GM21423 (cell line): ENCODE measurements around the gene PFN1.
A peak's percentile ranks its signal among the peaks of the same experiment; 100 is the strongest.

Experiments used
- ATAC-seq: cut with Tn5 transposase; IDR thresholded peaks from one replicate; pipeline ENCODE4 v1.9.1; 2021; ENCODE audit warnings: mild to moderate bottlenecking, moderate library complexity; ENCODE audit not compliant: unreplicated experiment

The PFN1 gene

GRCh38 chr17:4968486-4969046, 20.2 kb upstream of the PFN1 start:
- no peak for ATAC-seq

GRCh38 chr17:4967539-4968485, 19.5 kb upstream of the PFN1 start, which contains the start of gene SPAG7:
Gene SPAG7, minus strand, starts transcription at chr17:4967817. Its CDS starts 13 bp downstream, at chr17:4967804.
- ATAC-seq: peak; percentile 64

GRCh38 chr17:4966844-4967538, 18.7 kb upstream of the PFN1 start:
- ATAC-seq: peak; percentile 78

- no peak for ATAC-seq
These were observed 17.1 kb upstream of the PFN1 start for GRCh38 chr17:4965311-4965986.

- ATAC-seq: no peak
These were observed 12.1 kb upstream of the PFN1 start for GRCh38 chr17:4960279-4960922.

- ATAC-seq: no peak
These were observed 11.1 kb upstream of the PFN1 start for GRCh38 chr17:4959261-4959965.

- ATAC-seq: no peak
These were observed 9.8 kb upstream of the PFN1 start for GRCh38 chr17:4958102-4958501.

GRCh38 chr17:4956493-4957061, 8.2 kb upstream of the PFN1 start:
- no peak for ATAC-seq

GRCh38 chr17:4955091-4955490, 6.8 kb upstream of the PFN1 start:
- no peak for ATAC-seq

- no peak for ATAC-seq
These were observed 5.2 kb upstream of the PFN1 start for GRCh38 chr17:4953451-4953961.

- ATAC-seq: no peak
These were observed 3.2 kb upstream of the PFN1 start for GRCh38 chr17:4951486-4951885.

- no peak for ATAC-seq
These were observed 2.4 kb upstream of the PFN1 start, which contains the start of gene ENO3 for GRCh38 chr17:4950746-4951204. Gene ENO3, plus strand, starts transcription at chr17:4951119. Its CDS starts 711 bp downstream, at chr17:4951830.

- ATAC-seq: peak; percentile 16
These were observed 1.9 kb upstream of the PFN1 start for GRCh38 chr17:4950075-4950745.

- peak; percentile 27 for ATAC-seq
These were observed 1.2 kb upstream of the PFN1 start for GRCh38 chr17:4949321-4950074.

GRCh38 chr17:4948931-4949320, 596 bp upstream of the PFN1 start:
- peak; percentile 32 for ATAC-seq

GRCh38 chr17:4947411-4948165, 742 bp downstream of the PFN1 start:
- no peak for ATAC-seq

GRCh38 chr17:4947010-4947410, 1.3 kb downstream of the PFN1 start:
- ATAC-seq: no peak
